Left lung (tissue), 10 donors: ENCODE results near the gene TLNRD1. TPM values are rescaled to one million over a fixed set of nuclear protein-coding genes. Genes with fewer than 3 reads are reported as not detected.

Source experiments
- ATAC-seq: fragments of 200-7000 bp; cut with Tn5 transposase; one replicate; pipeline ENCODE4 v1.9.1; 2020; ENCODE audit warnings: moderate library complexity
- DNase-seq, 4 donors: peaks; one replicate each; pipeline ENCODE4 v3.0.0-alpha.2; 2013 to 2020
- H3K27ac ChIP-seq, 2 donors: fragments of 200-600 bp; sonication (generic) in 1 of 2; one replicate each; pipeline versions ENCODE4 v1.5.0 to v1.8.0; 2020 to 2021
- H3K27me3 ChIP-seq, 2 donors: fragments of 200-600 bp; sonication (generic) in 1 of 2; one replicate each; pipeline versions ENCODE4 v1.5.0 to v1.8.0; 2020 to 2021
- H3K36me3 ChIP-seq, 2 donors: fragments of 200-600 bp; sonication (generic) in 1 of 2; one replicate each; pipeline versions ENCODE4 v1.5.0 to v1.8.0; 2020 to 2021
- H3K4me1 ChIP-seq, 2 donors: fragments of 200-600 bp; one replicate each; pipeline ENCODE4 v1.8.0; 2021
- H3K4me3 ChIP-seq, 2 donors: fragments of 200-600 bp; sonication (generic) in 1 of 2; one replicate each; pipeline versions ENCODE4 v1.5.0 to v1.8.0; 2020 to 2021; ENCODE audit warnings: mild to moderate bottlenecking in 1 of 2
- H3K9me3 ChIP-seq, 2 donors: fragments of 200-600 bp; sonication (generic) in 1 of 2; one replicate each; pipeline versions ENCODE4 v1.5.0 to v1.8.0; 2020 to 2021
- intact Hi-C, 2 donors: fragments of 100-400 bp; cut with DNase I; formaldehyde crosslinking; loops; one replicate each; pipeline versions ENCODE4 v1.11.2 to v1.14.2; 2022
- polyA plus RNA-seq, 6 donors: library from polyadenylated mRNA; unstranded; fragments of 120-200 nt; gene quantifications; one replicate each; pipeline ENCODE4 v1.2.1, GENCODE V29; 2013; ENCODE audit not compliant: insufficient read length in 6 of 6
- total RNA-seq, 2 donors: library from RNA; stranded (reverse); fragmentation: NEBNext Ultra II Directional; extraction: Animal tissue kit (Norgen Biotek cat#: 25700); gene quantifications; one replicate each; pipeline ENCODE4 v1.2.1, GENCODE V29; 2021
- TF ChIP-seq, protein P1 (sequence below), 2 donors: fragments of 200-600 bp; sonication (generic) in 1 of 2; IDR thresholded peaks; one replicate each; pipeline versions ENCODE4 v1.5.0 to v1.8.0; 2021; ENCODE audit warnings: antibody characterized with exemption in 2 of 2
- donor health status: DM: no; HTN: yes; CAD: no.
- donor health status: DM: no; HTN: no; CAD: no.

Gene TLNRD1
- total and polyA plus RNA-seq, 8 donors: 10.1 to 27.6 (median 16.8) TPM

DNA sequence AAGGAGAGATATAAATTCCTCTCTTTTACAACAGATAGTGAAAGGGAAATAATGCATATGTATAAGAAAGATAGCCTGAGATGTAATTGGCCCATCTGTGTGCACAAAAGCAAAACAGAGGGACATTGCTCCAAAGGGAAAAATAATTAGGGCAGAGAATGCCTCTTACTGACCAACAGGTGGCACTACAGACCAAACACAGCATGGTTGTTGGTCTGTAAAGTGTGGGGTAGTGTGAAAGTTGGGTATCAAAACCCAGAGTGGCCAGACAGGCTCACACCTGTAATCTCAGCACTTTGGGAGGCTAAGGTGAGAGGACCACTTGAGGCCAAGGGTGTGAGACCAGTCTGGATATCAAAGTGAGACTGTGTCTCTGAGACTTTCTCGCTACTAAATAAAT lies 4.5 kb upstream of the TLNRD1 start:
- Histone ChIP-seq H3K9me3 (no peaks in the 10 kb centered on the region), H3K36me3 (no peaks in the 10 kb centered on the region), H3K27me3 (no peaks in the 10 kb centered on the region), H3K4me3 (no peak overlapping the region), H3K27ac (no peak overlapping the region), H3K4me1 (peaks cover 0 to 32% of the 10 kb centered on the region in 2 donors)
- DNase-seq: no peak
- intact Hi-C loops: loop anchor here in 1 of 2 donors (10.0 kb wide), 1 partner anchor 269 kb away; no protein-coding TSS in a partner anchor
- TF ChIP-seq, protein P1, sequence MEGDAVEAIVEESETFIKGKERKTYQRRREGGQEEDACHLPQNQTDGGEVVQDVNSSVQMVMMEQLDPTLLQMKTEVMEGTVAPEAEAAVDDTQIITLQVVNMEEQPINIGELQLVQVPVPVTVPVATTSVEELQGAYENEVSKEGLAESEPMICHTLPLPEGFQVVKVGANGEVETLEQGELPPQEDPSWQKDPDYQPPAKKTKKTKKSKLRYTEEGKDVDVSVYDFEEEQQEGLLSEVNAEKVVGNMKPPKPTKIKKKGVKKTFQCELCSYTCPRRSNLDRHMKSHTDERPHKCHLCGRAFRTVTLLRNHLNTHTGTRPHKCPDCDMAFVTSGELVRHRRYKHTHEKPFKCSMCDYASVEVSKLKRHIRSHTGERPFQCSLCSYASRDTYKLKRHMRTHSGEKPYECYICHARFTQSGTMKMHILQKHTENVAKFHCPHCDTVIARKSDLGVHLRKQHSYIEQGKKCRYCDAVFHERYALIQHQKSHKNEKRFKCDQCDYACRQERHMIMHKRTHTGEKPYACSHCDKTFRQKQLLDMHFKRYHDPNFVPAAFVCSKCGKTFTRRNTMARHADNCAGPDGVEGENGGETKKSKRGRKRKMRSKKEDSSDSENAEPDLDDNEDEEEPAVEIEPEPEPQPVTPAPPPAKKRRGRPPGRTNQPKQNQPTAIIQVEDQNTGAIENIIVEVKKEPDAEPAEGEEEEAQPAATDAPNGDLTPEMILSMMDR (IDR thresholded peaks at IDR 0.05): peak; percentile 19 to 51
- ATAC-seq: no peak

DNA sequence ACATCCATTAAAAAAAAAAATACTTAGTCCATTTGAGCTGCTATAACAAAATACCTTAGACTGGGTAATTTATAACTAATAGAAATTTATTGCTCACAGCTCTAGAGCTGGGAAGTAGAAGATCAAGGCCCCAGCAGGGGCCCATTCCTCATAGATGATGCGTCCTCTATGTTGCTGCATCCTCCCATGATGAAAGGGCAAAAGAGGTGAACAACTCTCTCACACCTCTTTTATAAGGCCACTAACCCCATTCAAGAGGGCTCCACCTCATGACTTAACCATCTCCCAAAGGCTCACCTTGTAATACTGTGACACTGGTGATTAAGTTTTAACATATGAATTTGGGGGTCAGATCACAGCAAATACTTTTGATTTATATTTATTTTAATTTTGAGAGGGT lies 3.0 kb upstream of the TLNRD1 start:
- Histone ChIP-seq H3K36me3 (peaks cover 0 to 4% of the 10 kb centered on the region in 2 donors), H3K4me3 (no peak overlapping the region), H3K4me1 (peaks cover 3 to 25% of the 10 kb centered on the region in 2 donors), H3K27ac (peak overlapping the region in 1 of 2 donors; percentile 26), H3K27me3 (no peaks in the 10 kb centered on the region), H3K9me3 (no peaks in the 10 kb centered on the region)
- intact Hi-C loops: loop anchor here in 1 of 2 donors (10.0 kb wide), 1 partner anchor 267 kb away; no protein-coding TSS in a partner anchor
- TF ChIP-seq, protein P1 (IDR thresholded peaks at IDR 0.05): no peak
- DNase-seq: no peak
- ATAC-seq: no peak

DNA sequence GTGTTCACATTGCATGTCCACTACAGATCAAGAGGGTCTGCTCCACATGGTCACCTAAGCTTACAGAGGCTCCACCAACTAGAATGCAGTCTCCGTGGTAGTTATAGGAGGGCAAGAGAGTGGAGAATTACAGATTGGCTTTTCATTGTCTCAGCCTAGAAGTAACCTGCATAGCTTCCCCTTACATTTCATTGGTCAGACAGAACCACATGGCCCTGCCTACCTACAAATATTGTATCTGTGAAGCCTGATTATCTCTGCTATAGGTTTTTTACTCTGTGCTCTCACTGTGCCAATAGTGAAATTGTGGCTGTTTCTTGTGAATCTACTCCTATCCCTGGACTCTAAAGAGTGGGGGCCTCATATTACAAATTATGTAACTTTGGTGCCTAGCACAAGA lies 2.5 kb upstream of the TLNRD1 start:
- Histone ChIP-seq H3K27me3 (no peaks in the 10 kb centered on the region), H3K9me3 (no peaks in the 10 kb centered on the region), H3K27ac (peak overlapping the region in 1 of 2 donors; percentile 26), H3K4me1 (peaks cover 8 to 31% of the 10 kb centered on the region in 2 donors), H3K4me3 (no peak overlapping the region), H3K36me3 (peaks cover 0 to 10% of the 10 kb centered on the region in 2 donors)
- ATAC-seq (no peak), DNase-seq (no peak)
- TF ChIP-seq, protein P1 (IDR thresholded peaks at IDR 0.05): no peak
- intact Hi-C loops: loop anchor here in 1 of 2 donors (10.0 kb wide), 1 partner anchor 267 kb away; no protein-coding TSS in a partner anchor

DNA sequence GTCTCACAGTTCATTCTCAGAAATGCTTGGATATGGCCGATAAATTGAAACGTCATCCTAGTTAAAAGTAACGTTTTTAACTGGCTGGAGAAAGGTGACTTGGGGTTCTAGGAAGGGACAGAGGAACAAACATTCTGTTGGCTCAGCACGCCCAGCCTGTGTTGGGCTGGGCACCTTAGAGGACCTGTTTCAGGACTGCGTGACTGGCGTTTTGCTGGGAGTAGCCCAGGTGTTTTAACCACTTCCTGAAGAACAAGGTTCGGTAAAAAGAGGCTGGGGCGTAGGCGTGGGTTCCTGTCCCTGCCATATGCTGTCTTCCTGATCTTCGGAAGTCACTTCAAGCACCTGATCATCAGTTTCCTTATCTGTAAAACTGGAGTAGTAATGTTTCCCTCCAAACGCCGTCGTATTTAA lies 1.1 kb upstream of the TLNRD1 start:
- peak in 1 of 4 donors; percentile 51 for DNase-seq
- peak; percentile 10 for ATAC-seq
- Histone ChIP-seq H3K4me3 (peak overlapping the region; percentile 82 to 84), H3K9me3 (no peaks in the 10 kb centered on the region), H3K4me1 (peaks cover 12 to 45% of the 10 kb centered on the region in 2 donors), H3K36me3 (peaks cover 0 to 12% of the 10 kb centered on the region in 2 donors), H3K27ac (peak overlapping the region; percentile 98 to 99), H3K27me3 (no peaks in the 10 kb centered on the region)
- TF ChIP-seq, protein P1 (IDR thresholded peaks at IDR 0.05): no peak
- intact Hi-C loops: loop anchor here (10.0 kb wide), 2 partner anchors 95 to 265 kb away; no protein-coding TSS in a partner anchor

DNA sequence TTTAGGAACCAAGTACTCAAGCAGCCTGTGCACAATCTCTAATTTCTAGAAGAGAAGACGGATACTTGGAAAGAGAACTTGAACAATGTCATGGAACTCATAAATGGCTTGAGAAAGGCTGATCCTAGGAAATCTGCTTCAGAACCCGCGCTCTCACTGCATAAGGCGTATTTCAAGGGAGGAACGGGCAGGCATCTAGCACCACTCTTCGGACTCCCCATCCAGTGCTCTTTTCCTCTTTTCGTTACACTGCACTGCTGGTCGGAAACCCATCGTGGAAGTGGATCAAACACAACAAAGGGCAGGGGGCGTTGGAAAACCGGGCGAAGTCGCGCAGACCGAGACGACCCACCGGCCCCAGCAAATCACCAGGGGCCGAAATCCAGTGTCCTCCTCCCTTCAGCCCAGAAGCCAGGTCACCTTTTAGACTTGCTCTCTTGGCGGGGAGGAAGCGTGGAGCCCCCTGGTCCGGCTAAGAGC lies 539 bp upstream of the TLNRD1 start:
- intact Hi-C loops: loop anchor here in 1 of 2 donors (10.0 kb wide), 1 partner anchor 95 kb away; no protein-coding TSS in a partner anchor
- peaks cover 0 to 12% of the 10 kb centered on the region in 2 donors for H3K36me3 ChIP-seq
- ATAC-seq (peak; percentile 8), DNase-seq (peak in 2 of 4 donors; percentile 36 to 45)
- H3K4me3 ChIP-seq: peak overlapping the region; percentile 82 to 84
- peak overlapping the region; percentile 98 to 99 for H3K27ac ChIP-seq
- TF ChIP-seq, protein P1 (IDR thresholded peaks at IDR 0.05): no peak
- H3K27me3 ChIP-seq: no peaks in the 10 kb centered on the region
- H3K4me1 ChIP-seq: peaks cover 12 to 50% of the 10 kb centered on the region in 2 donors
- H3K9me3 ChIP-seq: no peaks in the 10 kb centered on the region
